ENCODE results near the gene GJB3.
"Not testable (repeated sequence)": the region's sequence is repeated elsewhere in the genome, so short reads cannot be mapped to it uniquely, and the experiment has no call there.

GJB3 gene

DNA sequence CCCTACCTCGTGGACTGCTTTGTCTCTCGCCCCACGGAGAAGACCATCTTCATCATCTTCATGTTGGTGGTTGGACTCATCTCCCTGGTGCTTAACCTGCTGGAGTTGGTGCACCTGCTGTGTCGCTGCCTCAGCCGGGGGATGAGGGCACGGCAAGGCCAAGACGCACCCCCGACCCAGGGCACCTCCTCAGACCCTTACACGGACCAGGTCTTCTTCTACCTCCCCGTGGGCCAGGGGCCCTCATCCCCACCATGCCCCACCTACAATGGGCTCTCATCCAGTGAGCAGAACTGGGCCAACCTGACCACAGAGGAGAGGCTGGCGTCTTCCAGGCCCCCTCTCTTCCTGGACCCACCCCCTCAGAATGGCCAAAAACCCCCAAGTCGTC lies 13.8 kb downstream of the GJB3 start:
- H3K4me3 ChIP-seq (ENCODE audit: low read depth, low read length), result no peak overlapping the region
- TF ChIP-seq, protein P1, sequence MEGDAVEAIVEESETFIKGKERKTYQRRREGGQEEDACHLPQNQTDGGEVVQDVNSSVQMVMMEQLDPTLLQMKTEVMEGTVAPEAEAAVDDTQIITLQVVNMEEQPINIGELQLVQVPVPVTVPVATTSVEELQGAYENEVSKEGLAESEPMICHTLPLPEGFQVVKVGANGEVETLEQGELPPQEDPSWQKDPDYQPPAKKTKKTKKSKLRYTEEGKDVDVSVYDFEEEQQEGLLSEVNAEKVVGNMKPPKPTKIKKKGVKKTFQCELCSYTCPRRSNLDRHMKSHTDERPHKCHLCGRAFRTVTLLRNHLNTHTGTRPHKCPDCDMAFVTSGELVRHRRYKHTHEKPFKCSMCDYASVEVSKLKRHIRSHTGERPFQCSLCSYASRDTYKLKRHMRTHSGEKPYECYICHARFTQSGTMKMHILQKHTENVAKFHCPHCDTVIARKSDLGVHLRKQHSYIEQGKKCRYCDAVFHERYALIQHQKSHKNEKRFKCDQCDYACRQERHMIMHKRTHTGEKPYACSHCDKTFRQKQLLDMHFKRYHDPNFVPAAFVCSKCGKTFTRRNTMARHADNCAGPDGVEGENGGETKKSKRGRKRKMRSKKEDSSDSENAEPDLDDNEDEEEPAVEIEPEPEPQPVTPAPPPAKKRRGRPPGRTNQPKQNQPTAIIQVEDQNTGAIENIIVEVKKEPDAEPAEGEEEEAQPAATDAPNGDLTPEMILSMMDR (IDR thresholded peaks at IDR 0.05; ENCODE audit: low read depth, low read length), result no peak

DNA sequence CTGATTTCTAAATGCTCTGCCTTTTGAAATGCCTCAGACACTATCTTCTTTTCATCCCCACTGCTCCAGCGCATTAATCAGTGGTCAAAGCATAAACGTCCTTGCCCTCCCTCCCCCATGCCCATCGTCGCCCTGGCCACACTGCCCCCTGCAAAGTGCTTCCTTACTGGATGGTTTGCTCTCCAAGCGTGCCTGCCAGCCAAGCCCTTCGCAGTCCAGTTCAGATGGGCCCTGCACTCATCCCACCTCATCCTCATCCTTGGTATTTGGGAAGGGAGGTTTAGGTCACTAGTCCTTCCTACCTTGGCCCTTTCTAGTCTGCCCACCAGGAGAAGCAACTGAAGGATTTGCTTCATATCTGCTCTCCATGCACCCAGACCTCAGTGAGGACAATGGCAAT lies 14.9 kb downstream of the GJB3 start:
- TF ChIP-seq, protein P1 (IDR thresholded peaks at IDR 0.05; ENCODE audit: low read depth, low read length), result no peak
- H3K4me3 ChIP-seq (ENCODE audit: low read depth, low read length), result no peak overlapping the region

DNA sequence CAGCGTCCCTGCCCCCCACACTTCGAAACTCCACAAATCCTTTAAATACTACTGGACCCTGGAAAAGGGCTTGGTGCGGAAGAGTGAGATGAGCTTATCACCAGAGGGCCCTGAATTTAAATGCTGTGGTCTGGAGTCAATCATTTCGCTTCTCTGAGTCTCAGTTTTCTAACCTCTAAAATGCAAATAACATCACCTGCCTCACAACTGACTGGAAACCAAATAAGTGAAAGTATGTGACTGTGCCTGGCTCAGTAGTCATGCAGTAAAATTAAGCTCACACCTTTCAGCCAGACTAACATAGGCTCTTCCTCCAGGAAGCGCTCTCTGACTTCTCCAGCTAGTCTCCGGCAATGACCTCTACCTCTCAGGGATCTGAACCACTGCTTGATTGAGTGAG lies 16.0 kb downstream of the GJB3 start:
- no peak overlapping the region for H3K4me3 ChIP-seq (ENCODE audit: low read depth, low read length)
- TF ChIP-seq, protein P1 (IDR thresholded peaks at IDR 0.05; ENCODE audit: low read depth, low read length), result no peak

DNA sequence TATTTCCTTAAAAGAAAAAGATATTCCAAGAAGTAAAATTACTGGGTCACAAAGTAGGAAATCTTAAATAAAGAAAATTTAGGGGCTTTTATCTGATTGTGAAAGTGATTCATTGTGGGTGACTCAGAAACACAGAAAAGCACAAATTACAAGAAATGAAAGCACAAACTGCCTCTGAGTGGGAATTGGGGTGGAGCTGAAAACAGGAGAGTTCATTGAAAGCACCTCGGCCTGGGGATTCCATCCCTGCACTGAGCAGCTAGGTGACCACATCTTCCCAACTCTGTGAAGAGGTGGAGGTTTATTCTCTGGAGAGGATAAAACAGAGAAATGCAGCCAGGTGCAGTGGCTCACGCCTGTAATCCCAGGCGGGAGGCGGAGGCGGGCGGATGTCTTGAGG lies 19.2 kb downstream of the GJB3 start:
- H3K4me3 ChIP-seq (ENCODE audit: low read depth, low read length), result no peak overlapping the region
- TF ChIP-seq, protein P1 (IDR thresholded peaks at IDR 0.05; ENCODE audit: low read depth, low read length), result no peak

DNA sequence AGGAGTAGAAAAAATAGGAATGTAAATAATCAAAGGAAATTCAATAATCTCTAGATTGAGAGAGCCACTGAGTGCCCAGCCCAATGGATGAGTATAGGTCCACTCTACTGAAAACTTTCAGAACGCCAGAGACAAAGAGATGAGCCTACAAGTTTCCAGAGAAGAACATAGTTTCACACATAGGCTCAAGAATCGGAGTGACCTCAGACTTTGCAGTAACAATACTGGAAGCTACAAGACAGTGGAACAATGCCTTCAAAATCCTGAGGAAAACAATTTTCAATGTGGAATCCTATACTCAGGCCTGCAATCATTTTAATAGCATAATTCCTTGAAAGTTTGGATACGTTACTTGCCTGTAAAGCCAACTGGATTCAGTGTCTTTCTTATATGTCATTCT lies 22.8 kb downstream of the GJB3 start:
- TF ChIP-seq, protein P1 (IDR thresholded peaks at IDR 0.05; ENCODE audit: low read depth, low read length), result no peak
- H3K4me3 ChIP-seq (ENCODE audit: low read depth, low read length), result no peak overlapping the region

DNA sequence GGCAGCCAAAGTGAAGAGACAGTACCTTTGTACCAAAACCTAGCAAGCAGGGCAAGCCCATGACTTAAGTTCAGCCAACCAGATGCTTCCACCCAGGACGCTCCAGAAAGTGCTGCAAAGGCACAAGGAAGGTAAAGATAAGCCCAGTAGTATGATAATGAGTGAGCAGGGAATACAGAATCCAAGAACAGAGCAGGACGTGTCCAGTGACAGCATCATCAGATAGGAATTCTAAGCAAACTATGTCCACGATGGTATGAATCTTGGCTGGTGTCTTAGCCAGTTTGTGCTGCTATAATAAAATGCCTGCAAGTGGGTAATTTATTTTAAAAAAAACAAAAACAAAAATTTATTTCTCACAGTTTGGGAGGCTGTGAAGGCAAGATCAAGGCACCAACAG lies 25.4 kb downstream of the GJB3 start:
- TF ChIP-seq, protein P1 (IDR thresholded peaks at IDR 0.05; ENCODE audit: low read depth, low read length), result no peak
- H3K4me3 ChIP-seq (ENCODE audit: low read depth, low read length), result no peak overlapping the region

DNA sequence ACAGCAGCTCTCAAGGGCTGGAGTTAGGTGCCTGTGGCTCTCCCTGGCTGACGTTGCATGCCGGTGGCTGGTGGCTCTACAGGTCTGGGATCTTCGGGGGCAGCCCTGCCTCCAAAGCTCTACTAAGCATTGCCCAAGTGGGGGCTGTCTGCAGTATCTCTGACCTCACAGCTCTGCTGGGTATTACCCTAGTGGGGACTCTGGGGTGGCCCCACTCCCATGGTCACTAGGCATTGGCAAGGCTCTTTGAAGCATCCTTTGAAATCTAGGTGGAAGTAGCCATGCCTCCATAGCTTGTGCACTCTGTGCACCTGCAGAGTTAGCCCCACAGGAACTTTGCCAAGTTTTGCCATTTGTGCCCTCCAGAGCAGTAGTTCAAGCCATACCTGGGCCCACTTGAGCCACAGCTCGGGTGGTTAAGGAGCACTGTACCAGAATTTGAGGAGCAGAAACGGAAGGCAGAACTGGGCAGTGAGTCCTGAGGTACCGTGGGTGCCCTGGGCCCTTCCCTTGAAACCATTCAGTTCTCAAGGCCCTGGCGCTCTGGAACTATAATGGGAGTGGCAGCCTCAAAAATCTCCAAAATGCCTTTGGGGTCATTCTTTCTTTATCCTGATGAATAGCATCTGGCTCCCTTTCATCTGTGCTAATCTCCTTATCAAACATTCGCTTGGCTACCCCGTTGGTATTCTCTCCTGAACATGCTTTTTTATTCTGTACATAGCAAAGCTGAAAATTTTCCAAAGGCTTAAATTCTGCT lies 27.2 kb downstream of the GJB3 start:
- H3K4me3 ChIP-seq (ENCODE audit: low read depth, low read length), result no peak overlapping the region
- TF ChIP-seq, protein P1 (IDR thresholded peaks at IDR 0.05; ENCODE audit: low read depth, low read length), result no peak

DNA sequence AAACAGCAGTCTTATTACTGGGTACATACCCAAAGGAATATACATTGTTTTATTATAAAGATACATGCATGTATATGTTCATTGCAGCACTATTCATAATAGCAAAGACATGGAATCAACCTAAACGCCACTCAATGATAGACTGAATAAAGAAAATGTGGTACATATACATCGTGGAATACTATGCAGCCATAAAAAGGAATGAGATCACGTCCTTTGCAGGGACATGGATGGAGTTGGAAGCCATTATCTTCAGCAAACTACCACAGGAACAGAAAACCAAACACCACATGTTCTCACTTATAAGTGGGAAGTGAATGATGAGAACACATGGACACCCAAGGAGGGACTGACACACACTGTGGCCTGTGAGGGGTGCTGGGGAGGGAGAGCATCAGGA lies 29.8 kb downstream of the GJB3 start:
- H3K4me3 ChIP-seq (ENCODE audit: low read depth, low read length), result not testable (repeated sequence)

All from WI38 (cell line).